IMR-90 (cell line): Measurements from ENCODE around the gene CD46.

Experiments
- MAZ ChIP-seq: IDR thresholded peaks from 2 replicates; pipeline ENCODE4 v1.6.1; 2012; ENCODE audit warnings: low read depth, mild to moderate bottlenecking, low read length, improper control_type of control experiment, moderate library complexity, borderline replicate concordance
- TF ChIP-seq, protein P1 (sequence below): conservative IDR thresholded peaks from 2 replicates; pipeline ENCODE4 v1.5.1; 2012; ENCODE audit warnings: mild to moderate bottlenecking, low read depth, low read length, improper control_type of control experiment

DNA sequence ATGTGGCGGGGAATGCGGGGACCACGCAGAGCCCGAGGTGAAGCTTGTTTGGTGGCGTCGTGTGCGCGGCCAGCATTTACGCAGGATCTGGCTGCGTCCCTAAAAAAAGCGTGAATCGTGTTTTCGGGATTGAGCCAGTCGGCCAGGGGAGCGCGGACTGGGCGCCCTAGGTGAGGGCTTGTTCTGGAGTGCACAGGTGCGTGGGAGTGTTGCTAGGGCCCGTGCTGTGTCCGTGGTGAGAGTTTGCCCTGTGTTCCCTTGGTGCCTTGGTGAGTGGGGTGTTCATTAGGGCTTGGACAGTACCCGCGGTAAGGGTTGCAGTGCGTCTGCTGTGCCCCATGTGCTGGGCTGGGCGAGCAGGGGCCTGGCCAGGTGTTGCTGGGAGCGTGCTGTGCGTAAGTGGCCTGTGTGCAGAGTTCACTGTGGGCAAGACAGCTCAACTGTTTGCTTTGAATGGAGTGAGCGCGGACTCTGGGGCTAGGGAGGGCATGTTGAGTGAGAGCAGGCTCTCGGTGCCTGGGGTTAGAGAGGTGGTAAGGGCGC, 673 bp downstream of the CD46 start:
- no peak for TF ChIP-seq MAZ
- TF ChIP-seq, protein P1, sequence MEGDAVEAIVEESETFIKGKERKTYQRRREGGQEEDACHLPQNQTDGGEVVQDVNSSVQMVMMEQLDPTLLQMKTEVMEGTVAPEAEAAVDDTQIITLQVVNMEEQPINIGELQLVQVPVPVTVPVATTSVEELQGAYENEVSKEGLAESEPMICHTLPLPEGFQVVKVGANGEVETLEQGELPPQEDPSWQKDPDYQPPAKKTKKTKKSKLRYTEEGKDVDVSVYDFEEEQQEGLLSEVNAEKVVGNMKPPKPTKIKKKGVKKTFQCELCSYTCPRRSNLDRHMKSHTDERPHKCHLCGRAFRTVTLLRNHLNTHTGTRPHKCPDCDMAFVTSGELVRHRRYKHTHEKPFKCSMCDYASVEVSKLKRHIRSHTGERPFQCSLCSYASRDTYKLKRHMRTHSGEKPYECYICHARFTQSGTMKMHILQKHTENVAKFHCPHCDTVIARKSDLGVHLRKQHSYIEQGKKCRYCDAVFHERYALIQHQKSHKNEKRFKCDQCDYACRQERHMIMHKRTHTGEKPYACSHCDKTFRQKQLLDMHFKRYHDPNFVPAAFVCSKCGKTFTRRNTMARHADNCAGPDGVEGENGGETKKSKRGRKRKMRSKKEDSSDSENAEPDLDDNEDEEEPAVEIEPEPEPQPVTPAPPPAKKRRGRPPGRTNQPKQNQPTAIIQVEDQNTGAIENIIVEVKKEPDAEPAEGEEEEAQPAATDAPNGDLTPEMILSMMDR = no peak
